Mononuclear cell (primary cell): ENCODE results near the gene PLPP7. TPM values are rescaled to one million over a fixed set of nuclear protein-coding genes. Genes with fewer than 3 reads are reported as not detected.
"Not testable (repeated sequence)": the region's sequence is repeated elsewhere in the genome, so short reads cannot be mapped to it uniquely, and the experiment has no call there.

Experiments
- H3K27me3 ChIP-seq: 2 replicates; pipeline ENCODE4 v1.6.0; 2011; ENCODE audit warnings: low read length, control low read depth; ENCODE audit not compliant: insufficient read depth
- H3K4me1 ChIP-seq: 2 replicates; pipeline ENCODE4 v1.5.1; 2011; ENCODE audit warnings: mild to moderate bottlenecking, low read length, control low read depth; ENCODE audit not compliant: insufficient read depth
- H3K4me3 ChIP-seq: 2 replicates; pipeline ENCODE4 v1.5.1; 2011; ENCODE audit warnings: mild to moderate bottlenecking, low read length, moderate library complexity
- H3K9me3 ChIP-seq: 2 replicates; pipeline ENCODE4 v1.5.1; 2011; ENCODE audit warnings: low read depth, mild to moderate bottlenecking, control low read depth, low read length
- total RNA-seq: library from RNA; depleted of rRNA; stranded (reverse); fragments of >200 nt; gene quantifications from one replicate; pipeline ENCODE4 v1.2.3, GENCODE V29; 2012

Gene PLPP7
- total RNA-seq, 1 donor, result 0.52 TPM

DNA sequence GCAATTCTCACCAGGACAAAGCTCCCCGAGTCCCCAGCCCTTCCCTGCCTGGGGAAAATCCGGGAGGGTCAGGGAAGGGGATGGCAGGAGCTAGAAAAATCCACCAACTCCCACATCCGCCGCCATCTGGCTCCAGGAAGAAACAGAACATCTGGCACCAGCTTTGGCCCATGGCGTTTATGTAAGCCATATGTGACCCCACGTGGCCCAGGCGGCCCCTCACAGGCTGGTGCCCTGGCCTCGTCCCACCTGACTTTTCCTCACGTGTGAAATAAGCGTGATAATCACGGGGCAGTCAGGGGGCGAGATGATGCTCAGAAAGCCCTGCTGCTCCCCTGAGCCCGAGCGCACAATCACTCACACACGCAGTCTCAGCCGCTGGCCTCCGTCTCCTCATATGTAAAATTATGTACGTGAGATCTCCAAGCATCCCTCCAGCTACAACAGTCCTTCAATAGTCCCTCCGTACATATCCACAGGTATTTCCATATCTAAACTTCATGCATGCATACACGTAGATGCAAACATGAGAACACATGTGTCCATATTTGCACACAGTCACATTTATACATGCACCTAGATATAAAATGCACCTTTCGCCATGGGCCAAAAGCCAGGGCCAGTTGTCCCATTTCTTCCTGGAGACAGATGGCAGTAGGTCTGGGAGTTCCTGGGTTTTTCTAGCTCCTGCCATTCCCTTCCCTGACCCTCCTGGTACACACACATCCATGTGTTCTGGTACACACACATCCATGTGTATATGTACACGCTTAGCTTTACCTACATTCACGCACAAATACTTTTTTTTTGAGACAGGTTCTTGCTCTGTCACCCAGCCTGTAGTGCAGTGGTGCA lies 28.9 kb downstream of the PLPP7 start:
- Histone ChIP-seq H3K9me3 (no peaks in the 10 kb centered on the region), H3K27me3 (no peaks in the 10 kb centered on the region), H3K4me1 (no peaks in the 10 kb centered on the region), H3K4me3 (no peak overlapping the region)

DNA sequence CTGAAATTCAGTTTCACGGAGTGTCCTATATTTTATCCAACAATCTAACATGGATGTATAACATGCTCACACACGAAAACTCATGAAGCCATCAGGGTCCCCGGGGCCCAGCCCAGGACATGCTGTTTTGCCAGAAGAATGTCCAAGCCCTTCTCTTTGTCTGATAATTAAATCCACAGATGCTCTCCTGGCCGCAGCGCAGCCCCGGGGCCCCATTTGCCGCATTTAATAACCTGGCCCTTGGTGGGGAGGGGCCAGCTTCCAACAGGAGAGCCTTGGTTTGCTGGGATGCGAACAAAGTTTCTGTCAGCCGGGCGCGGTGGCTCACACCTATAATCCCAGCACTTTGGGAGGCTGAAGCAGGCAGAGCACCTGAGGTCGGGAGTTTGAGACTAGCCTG lies 30.0 kb downstream of the PLPP7 start:
- no peaks in the 10 kb centered on the region for H3K27me3 ChIP-seq
- H3K4me1 ChIP-seq, result no peaks in the 10 kb centered on the region
- no peaks in the 10 kb centered on the region for H3K9me3 ChIP-seq
- H3K4me3 ChIP-seq, result no peak overlapping the region

DNA sequence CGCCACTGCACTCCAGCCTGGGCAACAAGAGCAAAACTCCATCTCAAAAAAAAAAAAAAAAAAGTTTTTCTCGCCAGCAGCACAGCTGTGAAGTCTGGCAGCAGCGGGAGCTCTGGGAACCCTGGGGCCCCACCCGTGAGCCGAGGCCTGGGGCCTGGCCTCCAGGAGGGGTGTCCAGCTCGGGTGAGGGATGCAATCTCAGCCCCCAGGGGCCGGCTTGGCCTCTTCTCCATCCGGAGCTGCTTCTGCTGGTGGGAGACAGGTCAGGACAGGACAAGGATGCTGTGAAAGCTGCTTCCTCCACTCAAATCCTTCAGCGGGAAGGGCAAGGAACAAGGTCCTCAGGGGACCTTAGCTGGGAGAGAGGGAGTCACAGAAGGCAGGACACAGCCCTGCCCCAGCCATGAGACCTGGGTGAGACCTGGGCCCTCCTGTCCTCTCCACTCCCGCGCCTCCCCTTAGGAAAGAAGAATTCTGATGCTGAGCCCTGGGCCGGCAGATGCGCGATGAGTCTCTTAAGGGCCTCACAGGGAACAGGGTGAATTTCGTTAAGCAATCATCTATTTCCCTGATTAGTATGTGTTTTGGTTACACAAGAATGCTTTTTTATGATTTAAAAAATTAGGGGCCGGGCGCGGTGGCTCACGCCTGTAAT lies 30.6 kb downstream of the PLPP7 start:
- Histone ChIP-seq H3K9me3 (no peaks in the 10 kb centered on the region), H3K4me1 (no peaks in the 10 kb centered on the region), H3K4me3 (no peak overlapping the region), H3K27me3 (no peaks in the 10 kb centered on the region)

DNA sequence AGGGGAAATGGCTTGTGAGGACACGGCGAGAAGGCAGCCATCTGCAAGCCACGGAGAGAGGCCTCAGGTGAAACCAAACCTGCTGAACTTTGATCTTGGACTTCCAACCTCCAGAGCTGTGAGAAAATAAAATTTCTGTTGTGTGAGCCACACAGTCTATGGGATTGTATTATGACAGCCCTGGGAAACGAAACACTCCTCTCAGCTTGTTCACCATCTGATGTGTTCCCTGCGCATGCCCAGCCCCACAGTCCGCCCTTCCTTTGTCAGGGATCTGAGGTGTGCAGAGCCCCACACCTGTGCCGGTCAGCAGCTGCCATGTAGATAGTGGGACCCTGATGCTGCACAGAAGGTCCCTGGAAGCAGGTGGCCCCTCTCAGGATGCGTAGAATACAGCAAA lies 34.1 kb downstream of the PLPP7 start:
- H3K27me3 ChIP-seq, result no peaks in the 10 kb centered on the region
- H3K4me3 ChIP-seq, result no peak overlapping the region
- H3K4me1 ChIP-seq, result no peaks in the 10 kb centered on the region
- no peaks in the 10 kb centered on the region for H3K9me3 ChIP-seq

DNA sequence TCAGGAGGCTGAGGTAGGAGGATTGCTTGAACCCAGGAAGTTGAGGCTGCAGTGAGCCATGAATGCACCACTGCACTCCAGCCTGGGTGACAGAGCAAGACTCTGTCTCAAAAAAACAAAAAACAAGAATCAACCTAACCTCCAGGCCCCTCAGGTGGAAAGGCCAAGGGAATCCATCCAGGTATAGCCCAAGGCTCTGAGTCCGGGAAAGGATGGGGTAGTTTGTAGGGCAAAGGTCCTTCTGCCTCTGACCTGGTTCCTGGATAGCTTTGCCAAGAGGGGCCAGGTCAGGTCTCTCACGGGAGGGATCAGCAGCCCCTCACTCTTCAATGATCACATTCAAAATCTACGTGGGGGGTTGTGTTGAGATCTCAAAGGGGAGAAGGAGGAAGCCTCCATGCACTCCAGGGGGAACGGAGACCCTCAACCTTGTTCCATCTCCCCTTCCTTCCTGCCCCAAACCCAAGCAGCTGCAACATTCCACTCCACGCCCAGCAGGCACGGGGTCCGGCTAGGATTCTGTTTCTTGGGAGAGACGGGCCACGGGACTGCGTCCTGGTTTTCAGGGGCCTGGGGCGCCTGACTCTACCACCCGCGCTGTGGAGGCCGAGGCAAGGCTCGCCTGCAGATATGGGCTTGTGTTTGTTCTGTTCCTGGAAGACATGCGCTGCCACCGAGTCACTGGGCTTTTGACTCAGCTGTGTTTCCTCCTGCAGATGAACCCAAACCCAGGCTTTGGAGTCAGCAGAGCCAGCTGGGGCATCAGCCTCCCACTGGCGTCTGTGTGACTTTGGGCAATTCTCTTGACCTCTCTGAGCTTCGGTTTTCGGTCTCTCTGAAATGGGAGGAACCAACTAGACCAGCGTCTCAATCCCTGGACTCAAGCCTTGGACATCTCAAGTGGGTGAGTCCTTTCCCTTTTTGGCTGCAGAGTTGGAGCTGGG lies 35.5 kb downstream of the PLPP7 start:
- Histone ChIP-seq H3K4me3 (no peak overlapping the region), H3K4me1 (no peaks in the 10 kb centered on the region), H3K9me3 (no peaks in the 10 kb centered on the region), H3K27me3 (no peaks in the 10 kb centered on the region)

DNA sequence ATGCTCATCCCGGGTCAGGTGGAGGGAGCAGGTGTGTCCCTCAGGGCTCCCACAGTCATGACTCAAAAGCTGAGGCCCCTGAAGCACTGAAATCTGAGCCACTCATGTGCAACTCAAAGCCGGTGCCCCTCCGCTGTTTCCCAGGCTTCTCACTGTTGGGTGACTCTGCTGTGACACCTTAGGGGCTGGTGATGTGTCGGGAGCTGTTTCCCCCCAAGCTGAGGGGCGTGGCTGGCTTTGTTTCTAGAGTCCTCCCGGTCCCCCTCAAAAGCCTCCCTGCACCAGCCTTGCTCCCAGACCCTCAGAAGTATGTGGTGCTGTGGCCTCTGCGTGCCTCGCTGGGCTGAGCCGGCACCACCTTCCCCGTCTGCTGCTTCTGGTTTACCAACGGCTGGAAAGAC lies 39.7 kb downstream of the PLPP7 start:
- Histone ChIP-seq H3K4me3 (no peak overlapping the region), H3K27me3 (no peaks in the 10 kb centered on the region), H3K9me3 (no peaks in the 10 kb centered on the region), H3K4me1 (no peaks in the 10 kb centered on the region)

DNA sequence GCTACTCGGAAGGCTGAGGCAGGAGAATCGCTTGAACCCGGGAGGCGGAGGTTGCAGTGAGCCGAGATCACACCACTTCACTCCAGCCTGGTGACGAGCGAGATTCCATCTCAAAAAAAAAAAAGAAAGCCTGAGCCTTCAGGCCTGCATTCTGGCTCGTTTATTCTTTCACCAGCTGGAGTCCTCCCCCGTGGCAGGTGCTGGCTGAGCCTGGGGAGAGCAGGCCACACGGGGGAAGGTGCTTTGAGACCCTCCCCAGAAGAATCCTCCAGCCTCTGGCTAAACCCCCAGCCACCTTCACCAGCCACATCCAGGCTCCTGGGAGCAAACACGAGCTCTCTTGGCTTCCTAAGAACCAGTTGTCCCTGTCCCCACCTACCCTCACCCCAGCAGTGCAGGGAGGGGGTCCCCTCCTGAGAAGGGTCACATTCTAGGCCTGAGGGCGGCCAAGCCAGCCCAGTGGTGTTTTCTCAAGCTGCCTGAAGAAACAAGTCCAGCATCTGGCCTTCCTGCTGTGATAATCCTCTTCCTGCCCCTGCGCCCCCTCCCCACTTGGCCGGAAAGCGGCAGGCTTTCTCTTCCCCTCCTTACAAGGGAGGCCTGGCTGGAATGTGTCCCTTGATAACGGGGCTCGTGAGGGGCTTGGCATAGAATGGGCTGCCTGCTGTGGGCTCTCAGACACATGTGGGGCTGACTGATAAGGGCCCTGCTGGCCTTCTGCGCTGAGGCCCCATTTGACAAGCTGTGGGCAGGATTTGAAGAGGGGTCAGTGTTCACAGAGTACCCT lies 41.5 kb downstream of the PLPP7 start:
- no peaks in the 10 kb centered on the region for H3K9me3 ChIP-seq
- no peaks in the 10 kb centered on the region for H3K27me3 ChIP-seq
- H3K4me3 ChIP-seq, result no peak overlapping the region
- no peaks in the 10 kb centered on the region for H3K4me1 ChIP-seq

DNA sequence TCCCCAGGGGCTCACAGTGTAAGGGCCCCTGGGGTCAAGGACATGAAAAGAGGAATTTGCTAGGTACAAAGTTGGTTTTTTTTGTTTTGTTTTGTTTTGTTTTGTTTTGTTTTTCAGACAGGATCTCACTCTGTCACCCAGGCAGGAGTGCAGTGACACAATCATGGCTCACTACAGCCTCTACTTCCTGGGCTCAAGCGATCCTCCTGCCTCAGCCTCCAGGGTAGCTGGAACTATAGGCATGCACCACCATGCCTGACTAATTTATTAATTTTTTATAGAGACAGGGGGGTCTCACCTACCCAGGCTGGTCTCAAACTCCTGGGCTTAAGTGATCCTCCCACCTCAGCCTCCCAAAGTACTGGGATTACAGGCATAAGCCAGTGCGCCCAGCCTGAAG lies 42.5 kb downstream of the PLPP7 start:
- not testable (repeated sequence) for H3K9me3 ChIP-seq

DNA sequence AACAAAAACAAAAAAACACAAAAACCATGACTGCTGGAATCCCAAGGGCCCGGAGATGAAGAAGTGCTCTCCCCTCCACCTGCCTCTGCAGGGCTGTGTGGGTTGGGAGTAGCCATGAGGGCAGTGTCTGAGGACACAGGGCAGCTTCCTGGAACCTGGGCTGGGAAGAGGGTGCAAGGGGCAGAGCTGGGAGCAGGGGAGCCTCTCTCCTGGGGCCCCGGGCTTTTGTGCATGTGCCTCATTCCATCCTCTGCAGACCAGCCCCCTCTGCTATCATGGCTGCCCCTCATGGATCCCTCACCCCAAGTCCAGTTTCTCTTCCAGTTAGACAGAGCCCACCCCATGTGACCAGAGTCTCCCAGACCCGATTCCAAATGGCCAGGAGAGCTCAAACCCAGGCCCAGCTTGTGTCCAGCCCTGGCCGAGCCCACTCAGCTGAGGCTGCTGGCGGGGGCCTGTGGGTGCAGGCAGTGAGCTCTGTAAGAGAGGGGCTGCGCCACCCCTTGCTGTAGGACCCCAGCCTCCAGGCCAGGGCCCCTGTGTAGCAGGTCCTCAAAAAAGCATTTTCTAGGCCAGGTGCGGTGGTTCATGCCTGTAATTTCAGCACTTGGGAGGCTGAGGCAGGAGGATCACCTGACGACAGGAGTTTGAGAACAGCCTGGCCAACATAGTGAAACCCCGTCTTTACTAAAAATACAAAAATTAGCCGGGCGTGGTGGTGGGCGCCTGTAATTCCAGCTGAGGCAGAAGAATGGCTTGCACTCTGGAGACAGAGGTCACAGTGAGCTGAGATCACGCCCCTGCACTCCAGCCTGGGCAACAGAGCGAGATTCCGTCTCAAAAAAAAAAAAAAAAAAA lies 44.5 kb downstream of the PLPP7 start:
- Histone ChIP-seq H3K4me3 (no peak overlapping the region), H3K27me3 (no peaks in the 10 kb centered on the region), H3K4me1 (no peaks in the 10 kb centered on the region), H3K9me3 (no peaks in the 10 kb centered on the region)

More for the DNA sequence above, 42.5 kb downstream of the PLPP7 start:
- H3K27me3 ChIP-seq, H3K4me3 ChIP-seq, H3K4me1 ChIP-seq: not testable (repeated sequence)

DNA sequence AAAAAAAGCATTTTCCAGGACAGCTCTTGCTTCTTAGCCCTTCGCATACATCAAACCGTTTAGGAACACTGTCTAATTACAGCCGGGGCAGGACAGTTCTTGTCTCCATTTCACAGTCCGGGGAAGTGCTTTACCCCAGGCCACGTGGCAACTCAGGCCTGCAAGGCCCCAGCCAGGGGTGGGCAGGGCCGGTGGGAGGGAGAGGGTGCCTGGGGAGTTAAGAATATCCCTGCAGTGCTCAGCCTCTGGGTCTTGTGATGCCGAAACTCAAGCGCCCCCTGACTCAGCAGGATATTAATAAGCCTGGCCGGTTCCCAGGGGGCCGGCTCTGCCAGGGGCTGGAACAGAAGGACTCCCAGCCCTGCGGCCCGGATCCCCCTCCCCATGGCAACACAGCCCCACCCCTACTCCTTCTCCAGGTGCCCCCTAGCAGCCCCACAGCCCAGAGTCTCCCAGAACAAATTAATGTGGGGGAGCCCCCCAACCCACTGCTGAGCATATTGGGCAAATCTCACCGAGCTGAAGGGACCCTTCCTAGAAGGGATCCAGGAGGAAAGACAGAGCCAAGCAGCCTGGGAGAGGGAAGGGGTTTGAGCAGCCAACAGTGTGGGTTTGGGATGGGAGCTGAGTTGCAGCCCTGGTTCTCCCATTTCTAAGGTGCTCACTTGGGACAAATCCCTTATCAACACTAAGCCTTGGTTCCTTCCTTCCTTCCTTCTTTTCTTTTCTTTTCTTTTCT lies 45.3 kb downstream of the PLPP7 start:
- H3K4me1 ChIP-seq, result no peaks in the 10 kb centered on the region
- H3K9me3 ChIP-seq, result no peaks in the 10 kb centered on the region
- no peaks in the 10 kb centered on the region for H3K27me3 ChIP-seq
- no peak overlapping the region for H3K4me3 ChIP-seq

DNA sequence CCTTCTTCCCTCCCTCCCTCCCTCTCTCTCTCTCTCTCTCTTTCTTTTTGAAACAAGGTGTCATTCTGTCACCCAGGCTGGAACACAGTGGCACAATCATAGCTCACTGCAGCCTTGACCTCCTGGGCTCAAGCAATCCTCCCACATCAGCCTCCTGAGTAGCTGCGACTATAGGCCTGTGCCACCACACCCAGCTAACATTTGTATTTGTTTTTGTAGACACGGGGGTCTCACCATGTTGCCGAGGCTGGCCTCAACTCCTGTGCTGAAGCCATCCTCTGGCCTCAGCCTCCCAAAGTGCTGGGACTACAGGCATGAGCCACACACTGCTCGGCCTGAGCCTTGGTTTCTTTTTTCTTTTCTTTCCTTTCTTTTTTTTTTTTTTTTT lies 45.8 kb downstream of the PLPP7 start:
- Histone ChIP-seq H3K27me3 (no peaks in the 10 kb centered on the region), H3K4me3 (no peak overlapping the region), H3K9me3 (no peaks in the 10 kb centered on the region), H3K4me1 (no peaks in the 10 kb centered on the region)

DNA sequence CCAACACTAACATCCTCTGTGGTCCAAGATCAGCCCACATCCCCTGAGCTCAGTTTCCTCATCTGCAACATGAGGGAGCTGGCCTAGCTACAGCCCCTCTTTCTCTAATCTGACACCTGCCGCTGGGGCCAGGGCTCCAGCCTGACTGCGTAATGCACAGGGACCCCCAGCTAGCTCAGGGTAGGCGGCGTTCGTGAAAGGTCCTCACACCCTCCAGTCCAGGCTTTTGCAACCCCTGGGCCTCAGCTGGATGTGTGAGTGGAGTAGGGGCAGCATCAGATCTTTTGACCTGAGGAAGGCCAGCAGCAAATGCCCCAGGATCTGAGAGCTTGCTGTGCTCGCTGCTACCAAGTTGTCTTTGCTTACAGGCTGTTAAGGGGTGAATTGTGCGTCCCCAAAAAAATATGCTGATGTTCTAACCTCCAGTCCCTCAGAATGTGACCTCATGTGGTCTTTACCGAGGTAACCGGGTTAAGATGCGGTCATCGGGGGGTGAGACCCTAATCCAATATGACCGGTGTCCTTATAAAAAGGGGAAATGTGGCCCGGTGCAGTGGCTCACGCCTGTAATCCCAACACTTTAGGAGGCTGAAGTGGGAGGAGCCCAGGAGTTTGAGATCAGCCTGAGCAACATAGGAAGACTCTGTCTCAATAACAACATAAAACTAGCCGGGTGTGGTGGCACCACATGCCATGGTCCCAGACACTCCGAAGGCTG lies 47.8 kb downstream of the PLPP7 start:
- Histone ChIP-seq H3K27me3 (no peaks in the 10 kb centered on the region), H3K9me3 (no peaks in the 10 kb centered on the region), H3K4me1 (no peaks in the 10 kb centered on the region), H3K4me3 (no peak overlapping the region)

DNA sequence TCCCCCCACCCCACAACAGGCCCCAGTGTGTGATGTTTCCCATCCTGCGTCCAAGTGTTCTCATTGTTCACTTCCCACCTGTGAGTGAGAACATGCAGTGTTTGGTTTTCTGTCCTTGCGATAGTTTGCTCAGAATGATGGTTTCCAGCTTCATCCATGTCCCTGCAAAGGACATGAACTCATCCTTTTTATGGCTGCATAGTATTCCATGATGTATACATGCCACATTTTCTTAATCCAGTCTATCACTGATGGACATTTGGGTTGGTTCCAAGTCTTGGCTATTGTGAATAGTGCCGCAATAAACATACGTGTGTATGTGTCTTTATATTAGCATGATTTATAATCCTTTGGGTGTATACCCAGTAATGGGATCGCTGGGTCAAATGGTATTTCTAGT lies 49.7 kb downstream of the PLPP7 start:
- H3K27me3 ChIP-seq, H3K9me3 ChIP-seq, H3K4me1 ChIP-seq, H3K4me3 ChIP-seq: not testable (repeated sequence)
